Measurements from ENCODE around the gene C9orf153. TPM values are rescaled to one million over a fixed set of nuclear protein-coding genes. Genes with fewer than 3 reads are reported as not detected.

The C9orf153 gene
- total and polyA plus RNA-seq, 2 of the 13 experiments (the other 11 are each of a cell fraction or from before 2014, with no cell fraction given) = 0.17 to 0.44 TPM

- Histone ChIP-seq H3K79me2 (ENCODE audit: insufficient read depth, low read length) (no peaks in the 10 kb centered on the region), H3K27ac (ENCODE audit: extremely low read length, insufficient read depth, low read length) (no peak overlapping the region), H2AFZ (ENCODE audit: low read length) (no peak overlapping the region), H3K27me3 (ENCODE audit: control insufficient read depth in 1 of 2, insufficient read depth in 2 of 2, low read length in 2 of 2) (no peaks in the 10 kb centered on the region), H3K4me2 (ENCODE audit: low read depth, low read length) (no peak overlapping the region), H3K9me3 (ENCODE audit: low read length) (no peaks in the 10 kb centered on the region), H3K4me1 (ENCODE audit: insufficient read depth, low read length) (peaks cover 12% of the 10 kb centered on the region), H3K36me3 (replicated peaks in 1 of 2; ENCODE audit: control insufficient read depth in 1 of 2, insufficient read depth in 2 of 2, low read length in 2 of 2) (no peaks in the 10 kb centered on the region), H4K20me1 (ENCODE audit: insufficient read depth, low read length) (no peaks in the 10 kb centered on the region), H3K4me3 (replicated peaks in 1 of 3; ENCODE audit: insufficient read depth in 1 of 3, low read depth in 2 of 3, low read length in 3 of 3) (no peak overlapping the region), H3K9ac (ENCODE audit: insufficient read depth, low read depth, low read length) (no peak overlapping the region)
- ChIA-PET CTCF (ENCODE audit: low intra/inter-chr PET ratio, low total read pairs) (no interaction called here), POLR2A (no interaction called here)
- WGBS (ENCODE audit: low lambda C conversion rate) = 50% methylated on average over 2 of the region's 2 CpGs
- DNase-seq (ENCODE audit: low spot score) (no peak), ATAC-seq (no peak), FAIRE-seq (no peak)
- intact Hi-C loops (cut with micrococcal nuclease; ENCODE audit: unreplicated experiment) = no loop called here
- in situ Hi-C loops (cut with HindIII; ENCODE audit: extremely low pct_ligation_motif_present, low pct_unique_long_range_greater_than_20kb) = no loop called here
- no peak for TF ChIP-seq ZNF20 (CRISPR knock-in tag; IDR thresholded peaks at IDR 0.05)
- TF ChIP-seq, protein P1, sequence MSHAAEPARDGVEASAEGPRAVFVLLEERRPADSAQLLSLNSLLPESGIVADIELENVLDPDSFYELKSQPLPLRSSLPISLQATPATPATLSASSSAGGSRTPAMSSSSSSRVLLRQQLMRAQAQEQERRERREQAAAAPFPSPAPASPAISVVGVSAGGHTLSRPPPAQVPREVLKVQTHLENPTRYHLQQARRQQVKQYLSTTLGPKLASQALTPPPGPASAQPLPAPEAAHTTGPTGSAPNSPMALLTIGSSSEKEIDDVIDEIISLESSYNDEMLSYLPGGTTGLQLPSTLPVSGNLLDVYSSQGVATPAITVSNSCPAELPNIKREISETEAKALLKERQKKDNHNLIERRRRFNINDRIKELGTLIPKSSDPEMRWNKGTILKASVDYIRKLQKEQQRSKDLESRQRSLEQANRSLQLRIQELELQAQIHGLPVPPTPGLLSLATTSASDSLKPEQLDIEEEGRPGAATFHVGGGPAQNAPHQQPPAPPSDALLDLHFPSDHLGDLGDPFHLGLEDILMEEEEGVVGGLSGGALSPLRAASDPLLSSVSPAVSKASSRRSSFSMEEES (CRISPR knock-in tag; IDR thresholded peaks at IDR 0.05) = no peak
- TF ChIP-seq SNAI1 (CRISPR knock-in tag; IDR thresholded peaks at IDR 0.05; ENCODE audit: borderline replicate concordance) = no peak
- TF ChIP-seq SPEN (CRISPR knock-in tag; IDR thresholded peaks at IDR 0.05; ENCODE audit: low read depth) = no peak
- TF ChIP-seq ZNF230 (CRISPR knock-in tag; IDR thresholded peaks at IDR 0.05) = no peak
- no peak for TF ChIP-seq BRCA1 (CRISPR knock-in tag; IDR thresholded peaks at IDR 0.05)
- no peak for TF ChIP-seq ELK4 (CRISPR knock-in tag; IDR thresholded peaks at IDR 0.05; ENCODE audit: borderline replicate concordance)
- no peak for TF ChIP-seq ZNF564 (CRISPR knock-in tag; IDR thresholded peaks at IDR 0.05)
- no peak for TF ChIP-seq ZNF740 (CRISPR knock-in tag; IDR thresholded peaks at IDR 0.05)
- no peak for TF ChIP-seq ZNF101 (CRISPR knock-in tag; IDR thresholded peaks at IDR 0.05; ENCODE audit: borderline replicate concordance, low read depth)
- TF ChIP-seq NFIC (IDR thresholded peaks at IDR 0.05; ENCODE audit: low read length) = no peak
- TF ChIP-seq LCORL (IDR thresholded peaks at IDR 0.05) = no peak
- TF ChIP-seq LCORL (CRISPR knock-in tag; IDR thresholded peaks at IDR 0.05) = no peak
- BruUV-seq (replicated peaks) = no TSS peak
Measured at GRCh38 chr9:86242071-86242470, 17.4 kb downstream of the C9orf153 start.
